B cell (primary cell): ENCODE results near the gene SERGEF. TPM values are rescaled to one million over a fixed set of nuclear protein-coding genes. Genes with fewer than 3 reads are reported as not detected.

Source experiments
- ATAC-seq: fragments of 200-7000 bp; cut with Tn5 transposase; one replicate; pipeline ENCODE4 v1.10.0; 2021; ENCODE audit warnings: low read depth, mild to moderate bottlenecking, moderate number of reproducible peaks, moderate library complexity
- CTCF ChIA-PET: fragments of 350-600 bp; sonication (Branson Sonifier 250); formaldehyde crosslinking; loops from one replicate; lab custom pipeline; 2021; ENCODE audit warnings: antibody characterized with exemption, inconsistent platforms; lab: Charles Lee
- POLR2A ChIA-PET: fragments of 350-600 bp; sonication (Branson Sonifier 250); formaldehyde crosslinking; loops from one replicate; lab custom pipeline; 2021; ENCODE audit warnings: antibody characterized with exemption; lab: Charles Lee
- DNase-seq: peaks from one replicate; pipeline ENCODE4 v3.0.0; 2013
- H2AFZ ChIP-seq: 2 replicates; pipeline ENCODE4 v1.6.1; 2012; ENCODE audit warnings: mild to moderate bottlenecking, low read depth, low read length; ENCODE audit not compliant: insufficient read depth, poor library complexity, severe bottlenecking
- H3K27ac ChIP-seq, 2 donors: 1 replicate in 1 of 2; 2 replicates in 1 of 2; pipeline ENCODE4 v1.5.1; 2012 to 2013; ENCODE audit warnings: low read length in 2 of 2, mild to moderate bottlenecking in 2 of 2, moderate library complexity in 1 of 2
- H3K27me3 ChIP-seq, 4 experiments: fragments of 200-600 bp in 1 of 4; sonication (generic) in 1 of 4; replicated peaks in 1 of 4; 1 replicate in 2 of 4; 2 replicates in 2 of 4; pipeline versions ENCODE4 v1.6.1 to v1.7.0; 2013 to 2016; ENCODE audit warnings: low read length in 3 of 4, mild to moderate bottlenecking in 2 of 4, mixed read lengths in 1 of 4, moderate library complexity in 1 of 4; ENCODE audit not compliant: insufficient read depth in 4 of 4, control insufficient read depth in 3 of 4; ENCODE audit errors: control extremely low read depth in 1 of 4
- H3K36me3 ChIP-seq, 2 experiments: replicated peaks in 1 of 2; 1 replicate in 1 of 2; 2 replicates in 1 of 2; pipeline versions ENCODE4 v1.6.1 to v1.7.1; 2013; ENCODE audit warnings: low read length in 1 of 2; ENCODE audit not compliant: insufficient read depth in 2 of 2, control insufficient read depth in 1 of 2; ENCODE audit errors: control extremely low read depth in 1 of 2, extremely low read depth in 1 of 2
- H3K4me1 ChIP-seq, 2 donors: fragments of 200-600 bp in 1 of 2; sonication (generic) in 1 of 2; 1 replicate in 1 of 2; 2 replicates in 1 of 2; pipeline versions ENCODE4 v1.5.1 to v1.6.1; 2013 to 2017; ENCODE audit warnings: low read length in 2 of 2; ENCODE audit not compliant: control insufficient read depth in 2 of 2, insufficient read depth in 2 of 2
- H3K4me2 ChIP-seq: replicated peaks from 2 replicates; pipeline ENCODE3; 2012; ENCODE audit warnings: mild to moderate bottlenecking, low read depth, low read length; ENCODE audit not compliant: poor library complexity, severe bottlenecking
- H3K4me3 ChIP-seq, 5 experiments: fragments of 200-600 bp in 1 of 5; sonication (generic) in 1 of 5; 1 replicate in 3 of 5; 2 replicates in 2 of 5; pipeline versions ENCODE4 v1.5.1 to v1.7.0; 2011 to 2016; ENCODE audit warnings: low read length in 4 of 5, mild to moderate bottlenecking in 4 of 5, low read depth in 2 of 5, control low read depth in 1 of 5, moderate library complexity in 1 of 5; ENCODE audit not compliant: insufficient read depth in 1 of 5; ENCODE audit errors: control extremely low read depth in 1 of 5, extremely low read depth in 1 of 5
- H3K79me2 ChIP-seq: fragments of 200-600 bp; sonication (generic); one replicate; pipeline ENCODE4 v1.6.0; 2016; ENCODE audit warnings: low read length; ENCODE audit not compliant: control insufficient read depth, insufficient read depth
- H3K9ac ChIP-seq: fragments of 200-600 bp; sonication (generic); 2 replicates; pipeline ENCODE4 v1.6.1; 2017; ENCODE audit warnings: mild to moderate bottlenecking, low read length, moderate library complexity
- H3K9me3 ChIP-seq, 3 donors: one replicate each; pipeline versions ENCODE4 v1.6.1 to v1.7.1; 2013; ENCODE audit warnings: low read length in 2 of 3; ENCODE audit not compliant: control insufficient read depth in 2 of 3, insufficient read depth in 1 of 3; ENCODE audit errors: control extremely low read depth in 1 of 3
- H4K20me1 ChIP-seq: 2 replicates; pipeline ENCODE4 v1.6.0; 2012; ENCODE audit warnings: mild to moderate bottlenecking, low read length; ENCODE audit not compliant: insufficient read depth, control insufficient read depth, poor library complexity, severe bottlenecking
- H3K27ac Mint-ChIP-seq: one replicate; pipeline ENCODE4 v1.8.0; 2021; ENCODE audit warnings: mixed read lengths
- H3K27me3 Mint-ChIP-seq: one replicate; pipeline ENCODE4 v1.8.0; 2021; ENCODE audit warnings: mixed read lengths
- H3K4me1 Mint-ChIP-seq: one replicate; pipeline ENCODE4 v1.8.0; 2021; ENCODE audit warnings: mixed read lengths
- H3K4me3 Mint-ChIP-seq: one replicate; pipeline ENCODE4 v1.8.0; 2021; ENCODE audit warnings: mixed read lengths
- H3K9me3 Mint-ChIP-seq: one replicate; pipeline ENCODE4 v1.8.0; 2022; ENCODE audit warnings: mixed read lengths; ENCODE audit not compliant: insufficient read depth
- CTCF ChIP-seq: fragments of 200-600 bp; IDR thresholded peaks from one replicate; pipeline ENCODE4 v1.8.0; 2022; ENCODE audit warnings: antibody characterized with exemption, mild to moderate bottlenecking
- EZH2 ChIP-seq: IDR thresholded peaks from 2 replicates; pipeline ENCODE4 v1.6.1; 2012; ENCODE audit warnings: borderline replicate concordance, low read depth, mild to moderate bottlenecking, moderate library complexity, low read length; ENCODE audit not compliant: insufficient read depth, poor library complexity, severe bottlenecking
- WGBS: methylation state at CpG from one replicate; pipeline ENCODE4 v1.1.5; 2013; ENCODE audit warnings: missing lambda C conversion rate; ENCODE audit not compliant: insufficient coverage; 5-methylcytosine and 5-hydroxymethylcytosine counted together
- intact Hi-C: fragments of 100-400 bp; cut with micrococcal nuclease; formaldehyde crosslinking; loops from one replicate; pipeline ENCODE4 v1.10.0; 2022
- polyA plus RNA-seq: library from polyadenylated mRNA; depleted of rRNA; stranded (reverse); fragments of >200 nt; gene quantifications from 2 replicates; pipeline ENCODE4 v1.2.3, GENCODE V29; 2012
- total RNA-seq, 2 donors: library from RNA; stranded (reverse); fragments of 120-200 nt in 1 of 2; gene quantifications; 1 replicate in 1 of 2; 2 replicates in 1 of 2; pipeline versions ENCODE4 v1.2.3 to v1.2.4, GENCODE V29; 2013 to 2022

SERGEF gene
- total and polyA plus RNA-seq, 2 donors (not counting 1 experiment from before 2014, with no cell fraction given) = 24.2 to 54.3 TPM

DNA sequence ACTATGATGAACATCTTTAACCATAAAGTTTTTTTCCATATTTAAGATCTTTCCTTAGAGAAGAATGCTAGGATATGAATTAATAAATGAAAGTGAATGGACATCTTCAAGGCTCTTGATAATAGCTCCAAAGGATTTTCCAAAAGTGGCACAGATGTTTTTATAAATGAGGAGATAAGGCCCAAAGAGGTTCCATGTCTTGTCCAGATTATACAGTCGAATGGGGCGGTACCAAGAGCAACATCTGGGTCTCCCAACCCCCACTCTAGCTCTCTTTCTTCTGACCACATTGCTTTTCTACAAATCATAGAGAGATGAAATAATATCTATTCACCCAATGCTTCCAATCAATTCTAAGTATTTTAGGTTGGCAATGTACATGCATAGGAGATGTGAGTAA is 164.1 kb downstream of the SERGEF start:
- Mint-ChIP-seq H3K4me3 (no peak overlapping the region), H3K27me3 (no peaks in the 10 kb centered on the region), H3K9me3 (no peaks in the 10 kb centered on the region), H3K27ac (no peak overlapping the region), H3K4me1 (no peaks in the 10 kb centered on the region)
- ATAC-seq = no peak
- Histone ChIP-seq H3K9me3 (no peaks in the 10 kb centered on the region), H3K27ac (no peak overlapping the region), H3K4me1 (no peaks in the 10 kb centered on the region), H2AFZ (no peak overlapping the region), H3K9ac (no peak overlapping the region), H3K4me3 (no peak overlapping the region), H3K4me2 (no peak overlapping the region), H3K36me3 (peaks cover 0 to 10% of the 10 kb centered on the region in 2 experiments), H3K79me2 (no peaks in the 10 kb centered on the region), H4K20me1 (no peaks in the 10 kb centered on the region), H3K27me3 (no peaks in the 10 kb centered on the region)
- DNase-seq = no peak
- WGBS = no CpG with 5 or more reads among the region's 2 CpGs
- TF ChIP-seq CTCF (no peak), EZH2 (no peak)
- intact Hi-C loops = no loop called here
- ChIA-PET POLR2A (no interaction called here), CTCF (interaction anchor here (1.2 to 2.0 kb wide), 3 partner anchors 13 to 17 kb away, joined by 3 to 5 read pairs (median 4); no protein-coding TSS in a partner anchor)

- ChIA-PET POLR2A (no interaction called here), CTCF (no interaction called here)
- no peak for DNase-seq
- H3K27ac Mint-ChIP-seq = no peak overlapping the region
- Histone ChIP-seq H3K4me3 (no peak overlapping the region), H4K20me1 (no peaks in the 10 kb centered on the region), H2AFZ (no peak overlapping the region), H3K9me3 (no peaks in the 10 kb centered on the region), H3K9ac (no peak overlapping the region), H3K79me2 (no peaks in the 10 kb centered on the region), H3K4me2 (no peak overlapping the region), H3K4me1 (no peaks in the 10 kb centered on the region), H3K36me3 (peaks cover 0 to 10% of the 10 kb centered on the region in 2 experiments), H3K27me3 (no peaks in the 10 kb centered on the region), H3K27ac (no peak overlapping the region)
- intact Hi-C loops = no loop called here
- WGBS = 98% methylated on average over 6 of the region's 7 CpGs
- ATAC-seq = no peak
- H3K4me3 Mint-ChIP-seq = no peak overlapping the region
- no peaks in the 10 kb centered on the region for H3K27me3 Mint-ChIP-seq
- no peaks in the 10 kb centered on the region for H3K9me3 Mint-ChIP-seq
- TF ChIP-seq EZH2 (no peak), CTCF (no peak)
- no peaks in the 10 kb centered on the region for H3K4me1 Mint-ChIP-seq
Measured at GRCh38 chr11:17846852-17847453, 165.9 kb downstream of the SERGEF start.
